RWPE2 (cell line): ENCODE results near the gene CREB3L2.

Experiments used
- ATAC-seq: fragments of 200-7000 bp; cut with Tn5 transposase; 3 replicates; pipeline ENCODE4 v1.9.1; 2021; ENCODE audit warnings: low read depth
- DNase-seq: peaks from one replicate; pipeline ENCODE4 v3.0.0-alpha.2; 2020; ENCODE audit warnings: low spot score
- H3K27ac ChIP-seq: fragments of 450-650 bp; 2 replicates; pipeline ENCODE4 v1.5.1; 2017; ENCODE audit warnings: mild to moderate bottlenecking; ENCODE audit not compliant: poor library complexity, severe bottlenecking
- H3K27me3 ChIP-seq: fragments of 250-450 bp; sonication (Bioruptor Pico); 2 replicates; pipeline ENCODE4 v1.5.1; 2021; ENCODE audit warnings: mild to moderate bottlenecking, moderate library complexity; ENCODE audit not compliant: insufficient read depth, poor library complexity, severe bottlenecking
- H3K36me3 ChIP-seq: fragments of 250-450 bp; sonication (Bioruptor Pico); 2 replicates; pipeline ENCODE4 v1.5.1; 2020; ENCODE audit warnings: low read depth, mild to moderate bottlenecking, moderate library complexity
- H3K4me1 ChIP-seq: fragments of 250-450 bp; sonication (Bioruptor Pico); 2 replicates; pipeline ENCODE4 v1.5.1; 2021; ENCODE audit warnings: mild to moderate bottlenecking, moderate library complexity; ENCODE audit not compliant: insufficient read depth, poor library complexity, severe bottlenecking
- H3K4me3 ChIP-seq: fragments of 250-450 bp; sonication (Bioruptor Pico); 2 replicates; pipeline ENCODE4 v1.5.1; 2021; ENCODE audit warnings: mild to moderate bottlenecking, moderate library complexity; ENCODE audit not compliant: severe bottlenecking
- H3K9me3 ChIP-seq: fragments of 250-450 bp; sonication (Bioruptor Pico); 2 replicates; pipeline ENCODE4 v1.5.1; 2021; ENCODE audit warnings: mild to moderate bottlenecking, moderate library complexity; ENCODE audit not compliant: severe bottlenecking
- CTCF ChIP-seq: fragments of 450-650 bp; IDR thresholded peaks from one replicate; pipeline ENCODE4 v1.5.1; 2017; ENCODE audit warnings: mild to moderate bottlenecking, moderate library complexity; ENCODE audit not compliant: poor library complexity, severe bottlenecking

CREB3L2 gene

GRCh38 chr7:137936509-137937201, 65.2 kb downstream of the CREB3L2 start:
- TF ChIP-seq CTCF, result no peak
- DNase-seq (no peak), ATAC-seq (no peak)
- Histone ChIP-seq H3K9me3 (no peaks in the 10 kb centered on the region), H3K4me3 (no peak overlapping the region), H3K27me3 (no peaks in the 10 kb centered on the region), H3K36me3 (peaks cover under 1% of the 10 kb centered on the region; the same call in 1 of the 2 replicates), H3K27ac (peak overlapping the region; percentile 78), H3K4me1 (peaks cover 52% of the 10 kb centered on the region)

- DNase-seq (no peak), ATAC-seq (no peak)
- Histone ChIP-seq H3K4me3 (no peak overlapping the region), H3K9me3 (no peaks in the 10 kb centered on the region), H3K36me3 (no peaks in the 10 kb centered on the region; the same call in 1 of the 2 replicates), H3K27ac (peak overlapping the region; percentile 78), H3K4me1 (peaks cover 56% of the 10 kb centered on the region), H3K27me3 (no peaks in the 10 kb centered on the region)
- no peak for TF ChIP-seq CTCF
Observed at GRCh38 chr7:137935884-137936508, 65.9 kb downstream of the CREB3L2 start.

GRCh38 chr7:137934941-137935883, 66.7 kb downstream of the CREB3L2 start:
- ATAC-seq, result no peak
- no peak for DNase-seq
- H3K27me3 ChIP-seq, result no peaks in the 10 kb centered on the region
- no peak overlapping the region for H3K4me3 ChIP-seq
- no peaks in the 10 kb centered on the region; the same call in 1 of the 2 replicates for H3K36me3 ChIP-seq
- H3K27ac ChIP-seq, result peak overlapping the region; percentile 78
- peaks cover 61% of the 10 kb centered on the region for H3K4me1 ChIP-seq
- TF ChIP-seq CTCF, result no peak
- no peaks in the 10 kb centered on the region for H3K9me3 ChIP-seq

- Histone ChIP-seq H3K9me3 (no peaks in the 10 kb centered on the region), H3K4me3 (no peak overlapping the region), H3K4me1 (peaks cover 66% of the 10 kb centered on the region), H3K27ac (peak overlapping the region; percentile 78), H3K36me3 (no peaks in the 10 kb centered on the region; the same call in 1 of the 2 replicates), H3K27me3 (no peaks in the 10 kb centered on the region)
- DNase-seq (no peak), ATAC-seq (no peak)
- TF ChIP-seq CTCF, result no peak
Observed at GRCh38 chr7:137934176-137934826, 67.6 kb downstream of the CREB3L2 start.
